Mesothelial cell of epicardium (in vitro differentiated cells): Measurements from ENCODE around the gene NTSR2. TPM values are rescaled to one million over a fixed set of nuclear protein-coding genes. Genes with fewer than 3 reads are reported as not detected.

Experiments used
- DNase-seq, 2 experiments: peaks; one replicate each; pipeline ENCODE4 v3.0.0; 2021; ENCODE audit warnings: low spot score in 2 of 2; ENCODE audit not compliant: unreplicated experiment in 2 of 2
- H3K27ac Mint-ChIP-seq: 2 replicates; pipeline ENCODE4 v1.8.0; 2021; ENCODE audit warnings: mixed read lengths
- H3K27me3 Mint-ChIP-seq: 2 replicates; pipeline ENCODE4 v1.8.0; 2021; ENCODE audit warnings: low read depth, mixed read lengths
- H3K36me3 Mint-ChIP-seq: 2 replicates; pipeline ENCODE4 v1.8.0; 2021; ENCODE audit warnings: mixed read lengths
- H3K4me1 Mint-ChIP-seq: 2 replicates; pipeline ENCODE4 v1.8.0; 2021; ENCODE audit warnings: mixed read lengths
- H3K4me3 Mint-ChIP-seq: 2 replicates; pipeline ENCODE4 v1.8.0; 2021; ENCODE audit warnings: mild to moderate bottlenecking, moderate library complexity, mixed read lengths
- H3K9me3 Mint-ChIP-seq: 2 replicates; pipeline ENCODE4 v1.8.0; 2021; ENCODE audit warnings: mixed read lengths
- CTCF ChIP-seq: fragments of 200-600 bp; sonication (generic); IDR thresholded peaks from one replicate; pipeline ENCODE4 v1.5.0; 2021; ENCODE audit warnings: antibody characterized with exemption; ENCODE audit not compliant: unreplicated experiment
- total RNA-seq: library from RNA; stranded (reverse); gene quantifications from 3 replicates; pipeline ENCODE4 v1.2.1, GENCODE V29; 2021

Gene NTSR2
- total RNA-seq, 1 donor from 2014 or later: not detected

- no peaks in the 10 kb centered on the region for H3K4me1 Mint-ChIP-seq
- peaks cover 43% of the 10 kb centered on the region for H3K36me3 Mint-ChIP-seq
- no peak overlapping the region for H3K4me3 Mint-ChIP-seq
- no peak for TF ChIP-seq CTCF
- H3K27me3 Mint-ChIP-seq: no peaks in the 10 kb centered on the region
- no peak overlapping the region for H3K27ac Mint-ChIP-seq
- H3K9me3 Mint-ChIP-seq: peaks cover 3% of the 10 kb centered on the region
- no peak for DNase-seq
These were observed 41.3 kb downstream of the NTSR2 start for GRCh38 chr2:11628675-11629074.

GRCh38 chr2:11625671-11626070, 44.3 kb downstream of the NTSR2 start:
- DNase-seq: no peak
- Mint-ChIP-seq H3K4me1 (no peaks in the 10 kb centered on the region), H3K27me3 (no peaks in the 10 kb centered on the region), H3K27ac (no peak overlapping the region), H3K4me3 (no peak overlapping the region), H3K9me3 (peaks cover 3% of the 10 kb centered on the region), H3K36me3 (peaks cover 32% of the 10 kb centered on the region)
- TF ChIP-seq CTCF: no peak

GRCh38 chr2:11624893-11625292, 45.1 kb downstream of the NTSR2 start:
- Mint-ChIP-seq H3K4me1 (no peaks in the 10 kb centered on the region), H3K27me3 (no peaks in the 10 kb centered on the region), H3K4me3 (no peak overlapping the region), H3K9me3 (peaks cover 3% of the 10 kb centered on the region), H3K36me3 (peaks cover 30% of the 10 kb centered on the region), H3K27ac (no peak overlapping the region)
- no peak for TF ChIP-seq CTCF
- DNase-seq: no peak

GRCh38 chr2:11622611-11623010, 47.4 kb downstream of the NTSR2 start:
- Mint-ChIP-seq H3K36me3 (peaks cover 33% of the 10 kb centered on the region), H3K4me1 (no peaks in the 10 kb centered on the region), H3K9me3 (peaks cover 3% of the 10 kb centered on the region), H3K4me3 (no peak overlapping the region), H3K27ac (no peak overlapping the region), H3K27me3 (no peaks in the 10 kb centered on the region)
- no peak for TF ChIP-seq CTCF
- no peak for DNase-seq

- Mint-ChIP-seq H3K36me3 (peaks cover 26% of the 10 kb centered on the region), H3K9me3 (no peaks in the 10 kb centered on the region), H3K27ac (no peak overlapping the region), H3K27me3 (no peaks in the 10 kb centered on the region), H3K4me1 (no peaks in the 10 kb centered on the region), H3K4me3 (no peak overlapping the region)
- DNase-seq: no peak
- no peak for TF ChIP-seq CTCF
These were observed 48.6 kb downstream of the NTSR2 start for GRCh38 chr2:11621410-11621809.

GRCh38 chr2:11618708-11619062, 51.3 kb downstream of the NTSR2 start:
- no peak for TF ChIP-seq CTCF

More at GRCh38 chr2:11618708-11619062, 51.3 kb downstream of the NTSR2 start:
- H3K4me1 Mint-ChIP-seq: no peaks in the 10 kb centered on the region
- H3K9me3 Mint-ChIP-seq: no peaks in the 10 kb centered on the region
- DNase-seq: no peak
- H3K27me3 Mint-ChIP-seq: no peaks in the 10 kb centered on the region
- H3K4me3 Mint-ChIP-seq: no peak overlapping the region
- no peak overlapping the region for H3K27ac Mint-ChIP-seq
- peaks cover 12% of the 10 kb centered on the region for H3K36me3 Mint-ChIP-seq
